ENCODE measurements around the gene PPRC1.

Gene PPRC1

GRCh38 chr10:102117391-102118159 lies 15.3 kb upstream of the PPRC1 start:
- Histone ChIP-seq H3K4me2 (ENCODE audit: low read length) (peak overlapping the region; percentile 82), H2AFZ (ENCODE audit: low read length) (no peak overlapping the region), H3K4me1 (ENCODE audit: insufficient read depth, low read length, severe bottlenecking) (peaks cover 65% of the 10 kb centered on the region), H4K20me1 (ENCODE audit: insufficient read depth, low read length) (no peaks in the 10 kb centered on the region), H3K9ac (ENCODE audit: low read length) (peak overlapping the region; percentile 95), H3K9me3 (ENCODE audit: low read length) (no peaks in the 10 kb centered on the region), H3K27me3 (ENCODE audit: insufficient read depth, low read length) (no peaks in the 10 kb centered on the region), H3F3A (ENCODE audit: insufficient read depth, low read length) (no peaks in the 10 kb centered on the region), H3K9me2 (ENCODE audit: low read depth, low read length) (no peaks in the 10 kb centered on the region), H3K36me3 (ENCODE audit: insufficient read depth, low read length) (no peaks in the 10 kb centered on the region), H3K79me2 (ENCODE audit: insufficient read depth, low read length) (peaks cover 18% of the 10 kb centered on the region), H3K27ac (ENCODE audit: low read depth, low read length, poor library complexity, severe bottlenecking) (peak overlapping the region; percentile 91), H3K4me3 (ENCODE audit: low read depth, low read length, poor library complexity, severe bottlenecking) (peak overlapping the region; percentile 93)
- TF ChIP-seq CTCF (IDR thresholded peaks at IDR 0.05; ENCODE audit: low read length) (no peak), EZH2 (IDR thresholded peaks at IDR 0.05; ENCODE audit: borderline replicate concordance, low read length) (no peak)

GRCh38 chr10:102118867-102119266 lies 14.0 kb upstream of the PPRC1 start:
- Histone ChIP-seq H3K9me2 (ENCODE audit: low read depth, low read length) (no peaks in the 10 kb centered on the region), H3K9me3 (ENCODE audit: low read length) (no peaks in the 10 kb centered on the region), H3K4me2 (ENCODE audit: low read length) (peak overlapping the region; percentile 82), H3K79me2 (ENCODE audit: insufficient read depth, low read length) (peaks cover 10% of the 10 kb centered on the region), H2AFZ (ENCODE audit: low read length) (no peak overlapping the region), H3K27me3 (ENCODE audit: insufficient read depth, low read length) (no peaks in the 10 kb centered on the region), H3K4me1 (ENCODE audit: insufficient read depth, low read length, severe bottlenecking) (peaks cover 53% of the 10 kb centered on the region), H3K27ac (ENCODE audit: low read depth, low read length, poor library complexity, severe bottlenecking) (peak overlapping the region; percentile 91), H3K36me3 (ENCODE audit: insufficient read depth, low read length) (no peaks in the 10 kb centered on the region), H3F3A (ENCODE audit: insufficient read depth, low read length) (no peaks in the 10 kb centered on the region), H3K9ac (ENCODE audit: low read length) (peak overlapping the region; percentile 95), H3K4me3 (ENCODE audit: low read depth, low read length, poor library complexity, severe bottlenecking) (peak overlapping the region; percentile 93), H4K20me1 (ENCODE audit: insufficient read depth, low read length) (no peaks in the 10 kb centered on the region)
- no peak for TF ChIP-seq EZH2 (IDR thresholded peaks at IDR 0.05; ENCODE audit: borderline replicate concordance, low read length)
- no peak for TF ChIP-seq CTCF (IDR thresholded peaks at IDR 0.05; ENCODE audit: low read length)

GRCh38 chr10:102119417-102120141 lies 13.3 kb upstream of the PPRC1 start:
- Histone ChIP-seq H4K20me1 (ENCODE audit: insufficient read depth, low read length) (no peaks in the 10 kb centered on the region), H3K4me1 (ENCODE audit: insufficient read depth, low read length, severe bottlenecking) (peaks cover 48% of the 10 kb centered on the region), H2AFZ (ENCODE audit: low read length) (no peak overlapping the region)

More at GRCh38 chr10:102119417-102120141, 13.3 kb upstream of the PPRC1 start:
- H3K27me3 ChIP-seq (ENCODE audit: insufficient read depth, low read length), result no peaks in the 10 kb centered on the region
- TF ChIP-seq CTCF (IDR thresholded peaks at IDR 0.05; ENCODE audit: low read length) (no peak), EZH2 (IDR thresholded peaks at IDR 0.05; ENCODE audit: borderline replicate concordance, low read length) (no peak)
- H3K9me3 ChIP-seq (ENCODE audit: low read length), result no peaks in the 10 kb centered on the region
- no peaks in the 10 kb centered on the region for H3F3A ChIP-seq (ENCODE audit: insufficient read depth, low read length)
- peak overlapping the region; percentile 82 for H3K4me2 ChIP-seq (ENCODE audit: low read length)
- peak overlapping the region; percentile 95 for H3K9ac ChIP-seq (ENCODE audit: low read length)
- H3K79me2 ChIP-seq (ENCODE audit: insufficient read depth, low read length), result peaks cover 6% of the 10 kb centered on the region; the same call in 1 of the 2 replicates
- H3K9me2 ChIP-seq (ENCODE audit: low read depth, low read length), result no peaks in the 10 kb centered on the region
- no peaks in the 10 kb centered on the region for H3K36me3 ChIP-seq (ENCODE audit: insufficient read depth, low read length)
- H3K27ac ChIP-seq (ENCODE audit: low read depth, low read length, poor library complexity, severe bottlenecking), result peak overlapping the region; percentile 91
- peak overlapping the region; percentile 93 for H3K4me3 ChIP-seq (ENCODE audit: low read depth, low read length, poor library complexity, severe bottlenecking)
